Posterior vena cava (tissue), 2 donors: ENCODE measurements around the gene EIF3B. TPM values are rescaled to one million over a fixed set of nuclear protein-coding genes. Genes with fewer than 3 reads are reported as not detected.
"Not testable (repeated sequence)": the region's sequence is repeated elsewhere in the genome, so short reads cannot be mapped to it uniquely, and the experiment has no call there.

Source experiments
- DNase-seq: peaks from one replicate; pipeline ENCODE4 v3.0.0-alpha.2; 2020; ENCODE audit warnings: low spot score
- intact Hi-C, 2 donors: fragments of 100-400 bp; cut with DNase I; formaldehyde crosslinking; loops; one replicate each; pipeline versions ENCODE4 v1.14.1 to v1.14.2; 2022 to 2023
- total RNA-seq, 2 donors: library from RNA; stranded (reverse); fragmentation: NEBNext Ultra II Directional; extraction: Animal tissue kit (Norgen Biotek cat#: 25700); gene quantifications; one replicate each; pipeline ENCODE4 v1.2.1, GENCODE V29; 2021
- donor health status: DM: yes; HTN: yes; CAD: no.
- donor health status: DM: yes; HTN: yes; CAD: no.

Gene EIF3B
- total RNA-seq, 2 donors from 2014 or later: 78.1 to 90.1 TPM

GRCh38 chr7:2387897-2388636 is 33.4 kb downstream of the EIF3B start:
- no peak for DNase-seq
- intact Hi-C loops: no loop called here

- intact Hi-C loops: no loop called here
- no peak for DNase-seq
These were observed 34.0 kb downstream of the EIF3B start for GRCh38 chr7:2388637-2388954.

- intact Hi-C loops, DNase-seq: not testable (repeated sequence)
These were observed 35.6 kb downstream of the EIF3B start for GRCh38 chr7:2390020-2390816.

- no peak for DNase-seq
- intact Hi-C loops: no loop called here
These were observed 39.1 kb downstream of the EIF3B start for GRCh38 chr7:2393706-2394105.

- intact Hi-C loops: no loop called here
- no peak for DNase-seq
These were observed 40.0 kb downstream of the EIF3B start for GRCh38 chr7:2394566-2395082.

GRCh38 chr7:2398506-2398905 is 43.9 kb downstream of the EIF3B start:
- intact Hi-C loops: no loop called here
- DNase-seq: no peak

- intact Hi-C loops: no loop called here
- DNase-seq: peak; percentile 94
These were observed 45.4 kb downstream of the EIF3B start for GRCh38 chr7:2399848-2400587.

GRCh38 chr7:2402687-2403013 is 48.0 kb downstream of the EIF3B start:
- intact Hi-C loops: no loop called here
- DNase-seq: no peak

GRCh38 chr7:2403014-2403717 is 48.5 kb downstream of the EIF3B start, which contains the start of gene CHST12:
Gene CHST12, plus strand, starts transcription at chr7:2403611. Its CDS starts 29,029 bp downstream, at chr7:2432640.
- intact Hi-C loops: no loop called here
- peak; percentile 98 for DNase-seq

GRCh38 chr7:2403718-2404648 is 49.4 kb downstream of the EIF3B start:
- DNase-seq: no peak
- intact Hi-C loops: no loop called here

- no peak for DNase-seq
- intact Hi-C loops: loop anchor here in 1 of 2 donors (5.0 kb wide), 1 partner anchor 408 kb away; no protein-coding TSS in a partner anchor
These were observed 50.1 kb downstream of the EIF3B start for GRCh38 chr7:2404714-2405119.

- DNase-seq: no peak
- intact Hi-C loops: loop anchor here in 1 of 2 donors (5.0 kb wide), 1 partner anchor 407 kb away; no protein-coding TSS in a partner anchor
These were observed 50.6 kb downstream of the EIF3B start for GRCh38 chr7:2405201-2405600.

- no peak for DNase-seq
- intact Hi-C loops: loop anchor here in 1 of 2 donors (5.0 kb wide), 1 partner anchor 407 kb away; no protein-coding TSS in a partner anchor
These were observed 51.1 kb downstream of the EIF3B start for GRCh38 chr7:2405601-2406345.

- DNase-seq: no peak
- intact Hi-C loops: loop anchor here in 1 of 2 donors (5.0 kb wide), 1 partner anchor 402 kb away; no protein-coding TSS in a partner anchor
These were observed 55.3 kb downstream of the EIF3B start for GRCh38 chr7:2409745-2410414.

GRCh38 chr7:2411049-2411448 is 56.4 kb downstream of the EIF3B start:
- intact Hi-C loops: no loop called here

GRCh38 chr7:2411815-2412586 is 57.4 kb downstream of the EIF3B start:
- DNase-seq: no peak
- intact Hi-C loops: no loop called here

More at GRCh38 chr7:2411049-2411448, 56.4 kb downstream of the EIF3B start:
- no peak for DNase-seq
